Heart left ventricle (tissue), 13 donors: ENCODE measurements around the gene MYMX.

Experiments used
- POLR2A ChIP-seq, 2 donors: fragments of 450-650 bp; IDR thresholded peaks; one replicate each; pipeline ENCODE4 v1.6.1; 2017; ENCODE audit warnings: antibody characterized with exemption in 2 of 2, mild to moderate bottlenecking in 2 of 2, moderate library complexity in 2 of 2
- TF ChIP-seq, protein P1 (sequence below), 12 donors: fragments of 200-600 bp; sonication (generic) in 4 of 12; IDR thresholded peaks; one replicate each; pipeline versions ENCODE4 v1.5.0 to v1.8.0; 2018 to 2022; ENCODE audit warnings: antibody characterized with exemption in 12 of 12, mild to moderate bottlenecking in 5 of 12
- donor health status: ischemic (EF 13 %, LVEDD 7.1; RV severe dilation, severe dysfunction).
- donor health status: DM: no; HTN: yes; CAD: no.
- donor health status: DM: no; HTN: no; CAD: no.
- donor health status: ischemic (EF 25% LVEDD 6.9; RV normal size, moderate dysfunction).
- donor health status: ischemic (EF 25% LVEDD 5.7; RV mildly dilated, moderate dysfunction).
- donor health status: ischemic (EF 35%, LVEDD 5.7; RV mildly dilated, moderate dysfunction).
- donor health status: nonischemic (EF 11% LVEDD 7.7; RV severe dilation, severe dysfunction).
- donor health status: DM: yes; HTN: yes; CAD: no.
- donor health status: PGD.
- donor health status: ischemic (EF 29% LVEDD 5.4; RV normal size, mild dysfunction).
- donor health status: nonischemic (EF 23%, LVEDD 6.1; RV moderate dilation, normal function).

DNA sequence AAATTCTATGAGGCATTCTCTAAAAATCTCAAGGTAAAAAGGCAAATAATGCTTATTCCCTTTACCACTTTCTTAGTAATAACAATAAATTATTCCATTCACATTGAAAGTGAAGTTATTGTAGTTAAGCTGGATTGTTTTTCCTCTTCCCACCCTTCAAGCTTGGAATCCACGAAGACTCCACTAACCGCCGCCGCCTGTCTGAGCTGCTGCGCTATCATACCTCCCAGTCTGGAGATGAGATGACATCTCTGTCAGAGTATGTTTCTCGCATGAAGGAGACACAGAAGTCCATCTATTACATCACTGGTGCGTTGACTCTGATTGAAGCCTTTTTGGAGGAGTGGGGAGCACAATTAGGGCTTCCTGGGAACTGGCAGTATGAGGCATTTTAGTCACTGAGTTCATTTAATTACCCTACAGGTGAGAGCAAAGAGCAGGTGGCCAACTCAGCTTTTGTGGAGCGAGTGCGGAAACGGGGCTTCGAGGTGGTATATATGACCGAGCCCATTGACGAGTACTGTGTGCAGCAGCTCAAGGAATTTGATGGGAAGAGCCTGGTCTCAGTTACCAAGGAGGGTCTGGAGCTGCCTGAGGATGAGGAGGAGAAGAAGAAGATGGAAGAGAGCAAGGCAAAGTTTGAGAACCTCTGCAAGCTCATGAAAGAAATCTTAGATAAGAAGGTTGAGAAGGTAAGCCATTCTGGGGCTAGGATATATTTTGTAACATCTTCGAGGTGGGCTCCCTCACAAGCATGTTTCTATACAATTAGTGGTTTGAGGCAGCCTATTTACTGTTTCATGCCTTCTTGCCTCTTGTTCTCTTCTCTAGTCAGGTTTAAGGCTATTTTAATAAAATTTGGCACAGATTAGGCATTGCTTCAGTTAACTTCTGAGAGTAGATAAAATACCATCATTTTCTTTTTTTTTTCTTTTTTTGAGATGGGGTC, 35.1 kb downstream of the MYMX start:
- TF ChIP-seq, protein P1, sequence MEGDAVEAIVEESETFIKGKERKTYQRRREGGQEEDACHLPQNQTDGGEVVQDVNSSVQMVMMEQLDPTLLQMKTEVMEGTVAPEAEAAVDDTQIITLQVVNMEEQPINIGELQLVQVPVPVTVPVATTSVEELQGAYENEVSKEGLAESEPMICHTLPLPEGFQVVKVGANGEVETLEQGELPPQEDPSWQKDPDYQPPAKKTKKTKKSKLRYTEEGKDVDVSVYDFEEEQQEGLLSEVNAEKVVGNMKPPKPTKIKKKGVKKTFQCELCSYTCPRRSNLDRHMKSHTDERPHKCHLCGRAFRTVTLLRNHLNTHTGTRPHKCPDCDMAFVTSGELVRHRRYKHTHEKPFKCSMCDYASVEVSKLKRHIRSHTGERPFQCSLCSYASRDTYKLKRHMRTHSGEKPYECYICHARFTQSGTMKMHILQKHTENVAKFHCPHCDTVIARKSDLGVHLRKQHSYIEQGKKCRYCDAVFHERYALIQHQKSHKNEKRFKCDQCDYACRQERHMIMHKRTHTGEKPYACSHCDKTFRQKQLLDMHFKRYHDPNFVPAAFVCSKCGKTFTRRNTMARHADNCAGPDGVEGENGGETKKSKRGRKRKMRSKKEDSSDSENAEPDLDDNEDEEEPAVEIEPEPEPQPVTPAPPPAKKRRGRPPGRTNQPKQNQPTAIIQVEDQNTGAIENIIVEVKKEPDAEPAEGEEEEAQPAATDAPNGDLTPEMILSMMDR (IDR thresholded peaks at IDR 0.05), result no peak
- TF ChIP-seq POLR2A (IDR thresholded peaks at IDR 0.05), result no peak
